GM12873 (cell line): ENCODE measurements around the gene MTHFD2L.

Experiments
- CTCF ChIP-seq: IDR thresholded peaks from 2 replicates; pipeline ENCODE4 v1.5.1; 2012; ENCODE audit warnings: low read depth, mild to moderate bottlenecking, moderate library complexity, low read length, control low read depth; ENCODE audit not compliant: insufficient read depth; ENCODE audit errors: missing control alignments

Gene MTHFD2L

GRCh38 chr4:74217365-74217764 lies 59.4 kb downstream of the MTHFD2L start:
- TF ChIP-seq CTCF = no peak

GRCh38 chr4:74218201-74218600 lies 60.3 kb downstream of the MTHFD2L start:
- no peak for TF ChIP-seq CTCF

DNA sequence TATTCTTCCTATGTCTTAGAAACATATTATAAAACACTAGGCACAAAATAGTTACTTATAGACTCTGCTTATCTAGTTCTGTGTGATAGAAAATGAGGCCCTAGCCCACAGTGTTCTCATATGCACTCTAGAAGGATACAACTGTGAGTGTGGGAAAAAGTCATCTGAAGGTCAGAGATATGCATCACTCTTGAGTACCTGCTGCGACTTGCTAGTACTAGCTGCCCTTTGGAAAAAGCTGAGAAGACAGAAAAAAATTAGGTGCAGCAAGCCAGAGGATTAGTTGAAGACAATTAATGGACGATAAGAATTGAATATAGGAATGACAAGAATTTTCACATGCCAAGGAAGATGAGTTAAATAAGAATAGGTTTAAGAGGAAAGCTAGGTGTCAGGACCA lies 61.3 kb downstream of the MTHFD2L start:
- no peak for TF ChIP-seq CTCF

- no peak for TF ChIP-seq CTCF
Observed at GRCh38 chr4:74223098-74223497, 65.2 kb downstream of the MTHFD2L start.

GRCh38 chr4:74223801-74224200 lies 65.9 kb downstream of the MTHFD2L start:
- TF ChIP-seq CTCF = no peak

GRCh38 chr4:74228691-74229640 lies 71.0 kb downstream of the MTHFD2L start:
- peak; percentile 91 for TF ChIP-seq CTCF

DNA sequence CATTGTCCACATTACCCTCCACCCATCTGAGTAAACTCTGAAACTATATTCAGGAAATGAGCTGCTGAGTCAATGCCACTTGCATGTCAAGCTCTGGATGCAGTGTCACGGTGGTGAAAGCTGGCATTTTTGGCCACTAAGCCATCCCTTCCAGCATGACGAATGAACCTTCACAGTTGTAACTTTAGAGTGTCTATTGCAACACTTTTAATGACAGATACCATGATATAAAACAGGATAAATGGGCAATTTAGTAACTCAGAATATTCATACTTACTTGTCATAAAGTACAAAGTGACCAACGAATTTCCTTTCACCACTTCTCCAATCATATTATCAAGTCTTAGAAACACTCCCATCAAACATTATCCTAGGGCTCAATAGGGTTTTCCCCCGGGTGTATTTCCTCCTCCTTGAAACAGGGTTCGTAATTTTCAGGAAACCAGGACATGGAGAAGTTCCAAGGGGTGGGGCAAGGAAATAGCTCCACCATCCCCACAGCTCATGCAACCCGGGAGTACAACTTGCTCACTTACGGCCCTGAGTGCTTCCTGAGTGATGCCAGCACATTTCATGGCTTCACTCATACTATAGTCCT lies 73.1 kb downstream of the MTHFD2L start:
- TF ChIP-seq CTCF = no peak
